Measurements from ENCODE around the gene RPS6KA3. TPM values are rescaled to one million over a fixed set of nuclear protein-coding genes. Genes with fewer than 3 reads are reported as not detected.

RPS6KA3 gene
- total RNA-seq, 4 donors from 2014 or later, result 41.1 to 56.7 (median 50.7) TPM

DNA sequence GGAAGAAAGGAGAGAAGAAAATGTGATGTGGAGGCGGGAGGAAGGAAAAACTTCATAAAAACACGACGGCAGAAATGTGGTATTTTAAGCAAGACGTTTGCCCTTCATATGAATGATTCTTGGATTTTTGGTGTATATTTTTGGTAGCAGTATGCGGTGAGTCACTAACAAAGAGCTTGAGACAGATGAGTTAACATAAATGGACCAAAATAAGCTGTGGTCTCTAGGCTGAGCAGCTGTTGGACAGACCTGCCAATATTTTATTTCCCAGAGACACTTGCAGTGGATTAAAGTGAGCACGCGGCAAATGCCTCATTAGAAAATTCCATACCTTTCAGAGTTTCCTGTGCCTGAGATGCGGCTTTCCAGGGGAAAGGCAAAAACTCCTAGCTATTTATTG is 43.1 kb upstream of the RPS6KA3 start:
- no peaks in the 10 kb centered on the region for H3K36me3 ChIP-seq
- TF ChIP-seq, protein P1, sequence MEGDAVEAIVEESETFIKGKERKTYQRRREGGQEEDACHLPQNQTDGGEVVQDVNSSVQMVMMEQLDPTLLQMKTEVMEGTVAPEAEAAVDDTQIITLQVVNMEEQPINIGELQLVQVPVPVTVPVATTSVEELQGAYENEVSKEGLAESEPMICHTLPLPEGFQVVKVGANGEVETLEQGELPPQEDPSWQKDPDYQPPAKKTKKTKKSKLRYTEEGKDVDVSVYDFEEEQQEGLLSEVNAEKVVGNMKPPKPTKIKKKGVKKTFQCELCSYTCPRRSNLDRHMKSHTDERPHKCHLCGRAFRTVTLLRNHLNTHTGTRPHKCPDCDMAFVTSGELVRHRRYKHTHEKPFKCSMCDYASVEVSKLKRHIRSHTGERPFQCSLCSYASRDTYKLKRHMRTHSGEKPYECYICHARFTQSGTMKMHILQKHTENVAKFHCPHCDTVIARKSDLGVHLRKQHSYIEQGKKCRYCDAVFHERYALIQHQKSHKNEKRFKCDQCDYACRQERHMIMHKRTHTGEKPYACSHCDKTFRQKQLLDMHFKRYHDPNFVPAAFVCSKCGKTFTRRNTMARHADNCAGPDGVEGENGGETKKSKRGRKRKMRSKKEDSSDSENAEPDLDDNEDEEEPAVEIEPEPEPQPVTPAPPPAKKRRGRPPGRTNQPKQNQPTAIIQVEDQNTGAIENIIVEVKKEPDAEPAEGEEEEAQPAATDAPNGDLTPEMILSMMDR (IDR thresholded peaks at IDR 0.05), result no peak
- no peak for TF ChIP-seq POLR2A (IDR thresholded peaks at IDR 0.05)
- H3K27me3 ChIP-seq, result no peaks in the 10 kb centered on the region
- no peaks in the 10 kb centered on the region for H3K9me3 ChIP-seq
- H3K4me1 ChIP-seq, result no peaks in the 10 kb centered on the region
- no peak overlapping the region for H3K4me3 ChIP-seq
- DNase-seq, result no peak
- no peak overlapping the region for H3K27ac ChIP-seq

- Histone ChIP-seq H3K27me3 (no peaks in the 10 kb centered on the region), H3K4me1 (no peaks in the 10 kb centered on the region), H3K4me3 (no peak overlapping the region), H3K9me3 (no peaks in the 10 kb centered on the region), H3K27ac (no peak overlapping the region), H3K36me3 (no peaks in the 10 kb centered on the region)
- no peak for DNase-seq
- no peak for TF ChIP-seq POLR2A (IDR thresholded peaks at IDR 0.05)
- TF ChIP-seq, protein P1 (IDR thresholded peaks at IDR 0.05), result no peak
These were observed 40.0 kb upstream of the RPS6KA3 start for GRCh38 chrX:20306668-20307067.

DNA sequence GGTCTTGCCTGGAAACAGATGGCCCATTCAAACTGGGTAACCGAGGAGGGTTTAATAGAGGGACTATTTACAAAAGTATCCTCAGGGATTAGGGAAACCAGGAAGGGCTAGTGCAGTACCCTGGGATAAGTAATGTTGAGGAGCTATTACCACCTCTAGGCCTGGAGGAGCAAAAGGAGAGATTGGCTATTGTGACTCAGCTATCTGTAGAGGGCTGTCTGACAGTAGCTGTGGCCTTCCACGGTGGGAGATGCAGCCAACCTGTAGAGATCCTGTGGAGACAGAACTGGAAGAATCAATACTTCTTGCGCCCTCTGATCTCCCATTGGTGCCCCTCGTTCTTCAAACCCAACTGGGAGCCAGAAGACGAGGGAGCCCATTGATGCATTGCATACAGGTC is 34.1 kb upstream of the RPS6KA3 start:
- Histone ChIP-seq H3K4me1 (no peaks in the 10 kb centered on the region), H3K9me3 (no peaks in the 10 kb centered on the region), H3K4me3 (no peak overlapping the region), H3K27me3 (no peaks in the 10 kb centered on the region), H3K27ac (no peak overlapping the region), H3K36me3 (no peaks in the 10 kb centered on the region)
- no peak for DNase-seq
- no peak for TF ChIP-seq POLR2A (IDR thresholded peaks at IDR 0.05)
- TF ChIP-seq, protein P1 (IDR thresholded peaks at IDR 0.05), result no peak

GRCh38 chrX:20294957-20295356 is 28.2 kb upstream of the RPS6KA3 start:
- Histone ChIP-seq H3K4me1 (no peaks in the 10 kb centered on the region), H3K4me3 (no peak overlapping the region), H3K27me3 (no peaks in the 10 kb centered on the region), H3K9me3 (no peaks in the 10 kb centered on the region), H3K36me3 (no peaks in the 10 kb centered on the region), H3K27ac (no peak overlapping the region)
- DNase-seq, result no peak
- TF ChIP-seq, protein P1 (IDR thresholded peaks at IDR 0.05), result no peak
- no peak for TF ChIP-seq POLR2A (IDR thresholded peaks at IDR 0.05)

- no peaks in the 10 kb centered on the region for H3K36me3 ChIP-seq
- TF ChIP-seq, protein P1 (IDR thresholded peaks at IDR 0.05), result no peak
- TF ChIP-seq POLR2A (IDR thresholded peaks at IDR 0.05), result no peak
- no peaks in the 10 kb centered on the region for H3K27me3 ChIP-seq
These were observed 27.6 kb upstream of the RPS6KA3 start for GRCh38 chrX:20294284-20294683.

DNA sequence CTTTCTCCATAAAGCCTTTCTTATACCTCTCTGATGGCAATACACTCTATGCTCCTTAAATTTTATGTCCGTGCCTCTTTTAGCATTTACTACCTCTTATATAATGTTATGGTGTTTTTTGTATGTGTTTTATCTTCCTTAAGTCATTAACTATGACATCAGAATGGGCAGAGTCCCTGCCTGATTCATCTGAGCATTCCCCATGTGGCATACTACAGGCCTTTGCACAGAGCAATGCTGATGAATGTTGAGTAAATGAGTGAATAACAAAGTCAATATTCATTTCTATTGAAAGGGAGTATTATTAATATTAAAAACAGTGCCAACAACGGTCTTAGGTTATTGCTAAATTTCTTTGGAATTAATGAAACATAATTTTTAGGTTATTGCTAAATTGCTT is 18.8 kb upstream of the RPS6KA3 start:
- Histone ChIP-seq H3K36me3 (no peaks in the 10 kb centered on the region), H3K27me3 (no peaks in the 10 kb centered on the region), H3K4me3 (no peak overlapping the region), H3K27ac (no peak overlapping the region), H3K9me3 (no peaks in the 10 kb centered on the region), H3K4me1 (no peaks in the 10 kb centered on the region)
- no peak for DNase-seq
- TF ChIP-seq, protein P1 (IDR thresholded peaks at IDR 0.05), result no peak
- TF ChIP-seq POLR2A (IDR thresholded peaks at IDR 0.05), result no peak

More at GRCh38 chrX:20294284-20294683, 27.6 kb upstream of the RPS6KA3 start:
- no peak for DNase-seq
- Histone ChIP-seq H3K4me3 (no peak overlapping the region), H3K4me1 (no peaks in the 10 kb centered on the region), H3K9me3 (no peaks in the 10 kb centered on the region), H3K27ac (no peak overlapping the region)

Measured in Peyer's patch (tissue), 4 donors.